ENCODE data around the gene ADRA2B. TPM values are rescaled to one million over a fixed set of nuclear protein-coding genes. Genes with fewer than 3 reads are reported as not detected.

The ADRA2B gene
- total RNA-seq, 2 donors from 2014 or later, result 0.47 to 1.4 TPM

- no peaks in the 10 kb centered on the region for H3K27me3 ChIP-seq
- no peak for DNase-seq (ENCODE audit: low spot score)
- no peak overlapping the region for H3K27ac ChIP-seq
- peaks cover 0 to 1% of the 10 kb centered on the region in 2 donors for H3K9me3 ChIP-seq
- TF ChIP-seq CTCF (IDR thresholded peaks at IDR 0.05), result no peak
- H3K36me3 ChIP-seq, result no peaks in the 10 kb centered on the region
- no peak overlapping the region for H3K4me3 ChIP-seq
- peaks cover 0 to 32% of the 10 kb centered on the region in 2 donors for H3K4me1 ChIP-seq
Measured at GRCh38 chr2:96110621-96111256, 5.6 kb downstream of the ADRA2B start.

GRCh38 chr2:96109931-96110511 is 6.3 kb downstream of the ADRA2B start:
- H3K4me3 ChIP-seq, result no peak overlapping the region
- no peak for TF ChIP-seq CTCF (IDR thresholded peaks at IDR 0.05)
- peaks cover 0 to 9% of the 10 kb centered on the region in 2 donors for H3K9me3 ChIP-seq
- no peaks in the 10 kb centered on the region for H3K27me3 ChIP-seq
- no peak for DNase-seq (ENCODE audit: low spot score)
- peak overlapping the region in 1 of 2 donors; percentile 65 for H3K27ac ChIP-seq
- H3K4me1 ChIP-seq, result peaks cover 0 to 30% of the 10 kb centered on the region in 2 donors
- no peaks in the 10 kb centered on the region for H3K36me3 ChIP-seq

- TF ChIP-seq CTCF (IDR thresholded peaks at IDR 0.05), result no peak
- Histone ChIP-seq H3K27me3 (no peaks in the 10 kb centered on the region), H3K36me3 (no peaks in the 10 kb centered on the region), H3K4me3 (peak overlapping the region in 1 of 2 donors; percentile 24), H3K9me3 (peaks cover 0 to 11% of the 10 kb centered on the region in 2 donors), H3K4me1 (peaks cover 0 to 35% of the 10 kb centered on the region in 2 donors), H3K27ac (peak overlapping the region; percentile 46 to 65)
- no peak for DNase-seq (ENCODE audit: low spot score)
Measured at GRCh38 chr2:96109361-96109680, 7.0 kb downstream of the ADRA2B start.

GRCh38 chr2:96108541-96109360 is 7.6 kb downstream of the ADRA2B start:
- Histone ChIP-seq H3K27ac (peak overlapping the region; percentile 46 to 65), H3K4me1 (peaks cover 0 to 41% of the 10 kb centered on the region in 2 donors), H3K9me3 (peaks cover 0 to 11% of the 10 kb centered on the region in 2 donors), H3K4me3 (peak overlapping the region in 1 of 2 donors; percentile 24), H3K36me3 (no peaks in the 10 kb centered on the region), H3K27me3 (no peaks in the 10 kb centered on the region)
- DNase-seq (ENCODE audit: low spot score), result no peak
- no peak for TF ChIP-seq CTCF (IDR thresholded peaks at IDR 0.05)

- H3K9me3 ChIP-seq, result peaks cover 0 to 11% of the 10 kb centered on the region in 2 donors
- no peaks in the 10 kb centered on the region for H3K27me3 ChIP-seq
- no peak overlapping the region for H3K4me3 ChIP-seq
- peaks cover 0 to 46% of the 10 kb centered on the region in 2 donors for H3K4me1 ChIP-seq
- H3K27ac ChIP-seq, result peak overlapping the region in 1 of 2 donors; percentile 65
- no peaks in the 10 kb centered on the region for H3K36me3 ChIP-seq
- TF ChIP-seq CTCF (IDR thresholded peaks at IDR 0.05), result no peak
- DNase-seq (ENCODE audit: low spot score), result no peak
Measured at GRCh38 chr2:96108151-96108540, 8.2 kb downstream of the ADRA2B start.
